ENCODE results near the gene CD81.

GRCh38 chr11:2365571-2366210 lies 11.4 kb upstream of the CD81 start:
- TF ChIP-seq, protein P1, sequence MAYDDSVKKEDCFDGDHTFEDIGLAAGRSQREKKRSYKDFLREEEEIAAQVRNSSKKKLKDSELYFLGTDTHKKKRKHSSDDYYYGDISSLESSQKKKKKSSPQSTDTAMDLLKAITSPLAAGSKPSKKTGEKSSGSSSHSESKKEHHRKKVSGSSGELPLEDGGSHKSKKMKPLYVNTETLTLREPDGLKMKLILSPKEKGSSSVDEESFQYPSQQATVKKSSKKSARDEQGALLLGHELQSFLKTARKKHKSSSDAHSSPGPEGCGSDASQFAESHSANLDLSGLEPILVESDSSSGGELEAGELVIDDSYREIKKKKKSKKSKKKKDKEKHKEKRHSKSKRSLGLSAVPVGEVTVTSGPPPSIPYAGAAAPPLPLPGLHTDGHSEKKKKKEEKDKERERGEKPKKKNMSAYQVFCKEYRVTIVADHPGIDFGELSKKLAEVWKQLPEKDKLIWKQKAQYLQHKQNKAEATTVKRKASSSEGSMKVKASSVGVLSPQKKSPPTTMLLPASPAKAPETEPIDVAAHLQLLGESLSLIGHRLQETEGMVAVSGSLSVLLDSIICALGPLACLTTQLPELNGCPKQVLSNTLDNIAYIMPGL (CRISPR knock-in tag; IDR thresholded peaks at IDR 0.05), result no peak
- TF ChIP-seq CEBPZ (IDR thresholded peaks at IDR 0.05; ENCODE audit: borderline replicate concordance, low read depth, low read length), result no peak
- TF ChIP-seq, protein P2, sequence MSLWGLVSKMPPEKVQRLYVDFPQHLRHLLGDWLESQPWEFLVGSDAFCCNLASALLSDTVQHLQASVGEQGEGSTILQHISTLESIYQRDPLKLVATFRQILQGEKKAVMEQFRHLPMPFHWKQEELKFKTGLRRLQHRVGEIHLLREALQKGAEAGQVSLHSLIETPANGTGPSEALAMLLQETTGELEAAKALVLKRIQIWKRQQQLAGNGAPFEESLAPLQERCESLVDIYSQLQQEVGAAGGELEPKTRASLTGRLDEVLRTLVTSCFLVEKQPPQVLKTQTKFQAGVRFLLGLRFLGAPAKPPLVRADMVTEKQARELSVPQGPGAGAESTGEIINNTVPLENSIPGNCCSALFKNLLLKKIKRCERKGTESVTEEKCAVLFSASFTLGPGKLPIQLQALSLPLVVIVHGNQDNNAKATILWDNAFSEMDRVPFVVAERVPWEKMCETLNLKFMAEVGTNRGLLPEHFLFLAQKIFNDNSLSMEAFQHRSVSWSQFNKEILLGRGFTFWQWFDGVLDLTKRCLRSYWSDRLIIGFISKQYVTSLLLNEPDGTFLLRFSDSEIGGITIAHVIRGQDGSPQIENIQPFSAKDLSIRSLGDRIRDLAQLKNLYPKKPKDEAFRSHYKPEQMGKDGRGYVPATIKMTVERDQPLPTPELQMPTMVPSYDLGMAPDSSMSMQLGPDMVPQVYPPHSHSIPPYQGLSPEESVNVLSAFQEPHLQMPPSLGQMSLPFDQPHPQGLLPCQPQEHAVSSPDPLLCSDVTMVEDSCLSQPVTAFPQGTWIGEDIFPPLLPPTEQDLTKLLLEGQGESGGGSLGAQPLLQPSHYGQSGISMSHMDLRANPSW (CRISPR knock-in tag; IDR thresholded peaks at IDR 0.05), result no peak
